IMR-90 (cell line): Measurements from ENCODE around the gene ZBTB25. TPM values are rescaled to one million over a fixed set of nuclear protein-coding genes. Genes with fewer than 3 reads are reported as not detected.

Experiments
- CTCF ChIP-seq: conservative IDR thresholded peaks from 2 replicates; pipeline ENCODE4 v1.5.1; 2012; ENCODE audit warnings: mild to moderate bottlenecking, low read depth, low read length, improper control_type of control experiment
- FOS ChIP-seq: fragments of 150-350 bp; IDR thresholded peaks from 2 replicates; pipeline ENCODE4 v1.6.1; 2016; ENCODE audit warnings: low read depth, low read length
- MAFK ChIP-seq: IDR thresholded peaks from 2 replicates; pipeline ENCODE4 v1.6.1; 2012; ENCODE audit warnings: low read depth, low read length, improper control_type of control experiment
- MAZ ChIP-seq: IDR thresholded peaks from 2 replicates; pipeline ENCODE4 v1.6.1; 2012; ENCODE audit warnings: low read depth, mild to moderate bottlenecking, low read length, improper control_type of control experiment, moderate library complexity, borderline replicate concordance
- MXI1 ChIP-seq: IDR thresholded peaks from 2 replicates; pipeline ENCODE4 v1.6.1; 2012; ENCODE audit warnings: low read depth, mild to moderate bottlenecking, low read length, moderate library complexity, borderline replicate concordance
- SMC3 ChIP-seq: fragments of 150-350 bp; IDR thresholded peaks from 2 replicates; pipeline ENCODE4 v1.6.1; 2016; ENCODE audit warnings: low read depth, mild to moderate bottlenecking, antibody characterized with exemption, low read length, moderate library complexity
- polyA plus RNA-seq, 3 experiments: library from polyadenylated mRNA; depleted of rRNA; stranded (reverse); fragments of >200 nt; gene quantifications; 2 replicates each; pipeline ENCODE4 v1.2.3, GENCODE V29; 2012; ENCODE audit warnings: low replicate concordance in 1 of 3
- total RNA-seq: library from RNA; depleted of rRNA; stranded (reverse); fragments of >200 nt; gene quantifications from 2 replicates; pipeline ENCODE4 v1.2.3, GENCODE V29; 2012

The ZBTB25 gene
- total and polyA plus RNA-seq, 2 of the 4 experiments (the other 2 are of a cell fraction): 4.4 to 6.6 TPM

GRCh38 chr14:64503434-64504309, at the start of gene ZBTB25 (continued):
- TF ChIP-seq CTCF (no peak), MAZ (peak; percentile 76), SMC3 (no peak), MAFK (no peak), FOS (no peak), MXI1 (0 out of 2 replicates have a peak, but pooled peaks have one; percentile 13)
